Lower leg skin (tissue), 3 donors: ENCODE results near the gene MCM5.
A peak's percentile ranks its signal among the peaks of the same experiment; 100 is the strongest.

Experiments
- POLR2A ChIP-seq, 2 donors: fragments of 450-650 bp; IDR thresholded peaks; one replicate each; pipeline ENCODE4 v1.6.1; 2016 to 2017; ENCODE audit warnings: antibody characterized with exemption in 2 of 2, mild to moderate bottlenecking in 1 of 2, moderate library complexity in 1 of 2
- TF ChIP-seq, protein P1 (sequence below), 3 donors: fragments of 450-650 bp; IDR thresholded peaks; one replicate each; pipeline ENCODE4 v1.5.1; 2016; ENCODE audit warnings: antibody characterized with exemption in 3 of 3, mild to moderate bottlenecking in 3 of 3, moderate library complexity in 2 of 3

DNA sequence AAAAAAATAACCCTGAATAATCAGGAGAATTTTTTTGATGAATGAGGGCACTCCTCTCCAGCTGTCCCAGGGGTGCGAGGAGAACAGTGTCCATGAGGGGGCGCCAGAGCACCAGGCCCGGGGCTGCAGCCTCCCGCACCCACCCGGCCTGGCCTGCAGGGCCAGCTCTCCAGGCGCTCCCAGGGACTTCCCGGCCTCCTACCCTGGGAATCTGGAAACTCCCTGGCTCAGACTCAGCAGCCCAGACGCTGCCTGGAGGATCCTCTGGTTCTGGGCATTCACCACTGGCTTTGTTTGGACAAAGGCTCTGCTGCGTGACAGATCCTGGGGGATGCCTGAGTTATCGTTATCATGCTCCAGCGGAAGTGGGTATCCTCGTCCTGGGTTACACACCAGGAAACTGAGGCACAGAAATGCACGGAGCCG lies 31.0 kb downstream of the MCM5 start:
- TF ChIP-seq, protein P1, sequence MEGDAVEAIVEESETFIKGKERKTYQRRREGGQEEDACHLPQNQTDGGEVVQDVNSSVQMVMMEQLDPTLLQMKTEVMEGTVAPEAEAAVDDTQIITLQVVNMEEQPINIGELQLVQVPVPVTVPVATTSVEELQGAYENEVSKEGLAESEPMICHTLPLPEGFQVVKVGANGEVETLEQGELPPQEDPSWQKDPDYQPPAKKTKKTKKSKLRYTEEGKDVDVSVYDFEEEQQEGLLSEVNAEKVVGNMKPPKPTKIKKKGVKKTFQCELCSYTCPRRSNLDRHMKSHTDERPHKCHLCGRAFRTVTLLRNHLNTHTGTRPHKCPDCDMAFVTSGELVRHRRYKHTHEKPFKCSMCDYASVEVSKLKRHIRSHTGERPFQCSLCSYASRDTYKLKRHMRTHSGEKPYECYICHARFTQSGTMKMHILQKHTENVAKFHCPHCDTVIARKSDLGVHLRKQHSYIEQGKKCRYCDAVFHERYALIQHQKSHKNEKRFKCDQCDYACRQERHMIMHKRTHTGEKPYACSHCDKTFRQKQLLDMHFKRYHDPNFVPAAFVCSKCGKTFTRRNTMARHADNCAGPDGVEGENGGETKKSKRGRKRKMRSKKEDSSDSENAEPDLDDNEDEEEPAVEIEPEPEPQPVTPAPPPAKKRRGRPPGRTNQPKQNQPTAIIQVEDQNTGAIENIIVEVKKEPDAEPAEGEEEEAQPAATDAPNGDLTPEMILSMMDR (IDR thresholded peaks at IDR 0.05), result peak in 1 of 3 donors; percentile 91
- no peak for TF ChIP-seq POLR2A (IDR thresholded peaks at IDR 0.05)
